HG03378 (cell line): ENCODE measurements around the gene EXOC8.
A peak's percentile ranks its signal among the peaks of the same experiment; 100 is the strongest.
"Not testable (repeated sequence)": the region's sequence is repeated elsewhere in the genome, so short reads cannot be mapped to it uniquely, and the experiment has no call there.

Experiments used
- ATAC-seq: cut with Tn5 transposase; IDR thresholded peaks from one replicate; pipeline ENCODE4 v1.9.1; 2021; ENCODE audit warnings: mild to moderate bottlenecking, moderate library complexity; ENCODE audit not compliant: unreplicated experiment

The EXOC8 gene

DNA sequence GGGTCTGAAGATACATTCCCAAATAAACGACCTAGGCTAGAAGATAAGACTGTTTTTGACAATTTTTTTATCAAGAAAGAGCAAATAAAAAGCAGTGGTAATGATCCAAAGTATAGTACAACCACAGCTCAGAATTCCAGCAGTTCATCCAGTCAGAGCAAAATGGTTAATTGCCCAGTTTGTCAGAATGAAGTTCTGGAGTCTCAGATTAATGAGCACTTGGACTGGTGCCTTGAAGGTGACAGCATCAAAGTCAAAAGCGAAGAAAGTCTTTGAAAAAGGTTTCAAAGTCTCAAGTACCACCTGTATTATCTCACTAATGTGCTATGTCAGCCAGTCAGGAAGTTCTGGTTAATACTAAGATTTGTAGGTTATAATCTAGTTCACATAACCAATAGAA, 15.4 kb upstream of the EXOC8 start:
- no peak for ATAC-seq

- no peak for ATAC-seq
Observed at GRCh38 chr1:231351816-231352215, 14.2 kb upstream of the EXOC8 start.

DNA sequence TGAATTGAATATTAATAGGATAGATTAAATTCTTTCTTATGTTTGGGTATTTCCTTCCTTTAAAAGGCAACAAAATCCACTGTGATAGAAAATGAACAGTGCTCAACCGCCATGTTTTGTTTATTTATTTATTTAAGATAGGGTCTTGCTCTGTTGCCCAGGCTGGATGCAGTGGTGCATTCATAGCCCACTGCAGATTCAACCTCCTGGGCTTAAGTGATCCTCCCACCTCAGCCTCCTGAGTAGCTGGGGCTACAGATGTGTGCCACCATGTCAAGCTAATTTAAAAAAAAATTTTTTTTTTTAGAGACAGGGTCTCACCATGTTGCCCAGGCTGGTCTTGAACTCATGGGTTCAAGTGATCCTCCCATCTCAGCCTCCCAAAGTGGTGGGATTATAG, 11.2 kb upstream of the EXOC8 start:
- not testable (repeated sequence) for ATAC-seq

DNA sequence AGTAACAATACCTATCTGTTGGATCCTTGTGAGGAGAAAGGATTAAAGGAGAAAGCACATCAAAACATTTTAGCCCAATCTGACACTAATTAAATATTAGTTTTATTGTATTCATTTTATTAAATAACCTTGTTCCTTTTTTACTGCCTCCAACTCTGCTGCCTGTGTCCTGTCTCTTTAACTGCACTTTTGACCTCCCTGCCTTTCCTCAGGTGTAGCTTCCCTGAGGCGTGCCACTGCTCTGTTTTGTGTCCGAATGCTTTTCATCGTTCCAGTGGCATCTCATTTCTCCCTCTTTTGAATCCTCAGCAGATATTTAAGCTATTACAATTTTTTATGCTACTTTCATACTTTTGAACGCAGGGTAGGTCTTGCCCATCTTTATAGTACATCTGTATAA, 10.8 kb upstream of the EXOC8 start:
- no peak for ATAC-seq

- no peak for ATAC-seq
Observed at GRCh38 chr1:231347961-231348360, 10.3 kb upstream of the EXOC8 start.

GRCh38 chr1:231340328-231341013, 2.8 kb upstream of the EXOC8 start:
- no peak for ATAC-seq

GRCh38 chr1:231338270-231339128, 847 bp upstream of the EXOC8 start, which contains the start of gene SPRTN:
Gene SPRTN, plus strand, starts transcription at chr1:231338293. Its CDS starts 91 bp downstream, at chr1:231338384.
- no peak for ATAC-seq

GRCh38 chr1:231337043-231337471, 595 bp downstream of the EXOC8 start:
- ATAC-seq = peak; percentile 0

DNA sequence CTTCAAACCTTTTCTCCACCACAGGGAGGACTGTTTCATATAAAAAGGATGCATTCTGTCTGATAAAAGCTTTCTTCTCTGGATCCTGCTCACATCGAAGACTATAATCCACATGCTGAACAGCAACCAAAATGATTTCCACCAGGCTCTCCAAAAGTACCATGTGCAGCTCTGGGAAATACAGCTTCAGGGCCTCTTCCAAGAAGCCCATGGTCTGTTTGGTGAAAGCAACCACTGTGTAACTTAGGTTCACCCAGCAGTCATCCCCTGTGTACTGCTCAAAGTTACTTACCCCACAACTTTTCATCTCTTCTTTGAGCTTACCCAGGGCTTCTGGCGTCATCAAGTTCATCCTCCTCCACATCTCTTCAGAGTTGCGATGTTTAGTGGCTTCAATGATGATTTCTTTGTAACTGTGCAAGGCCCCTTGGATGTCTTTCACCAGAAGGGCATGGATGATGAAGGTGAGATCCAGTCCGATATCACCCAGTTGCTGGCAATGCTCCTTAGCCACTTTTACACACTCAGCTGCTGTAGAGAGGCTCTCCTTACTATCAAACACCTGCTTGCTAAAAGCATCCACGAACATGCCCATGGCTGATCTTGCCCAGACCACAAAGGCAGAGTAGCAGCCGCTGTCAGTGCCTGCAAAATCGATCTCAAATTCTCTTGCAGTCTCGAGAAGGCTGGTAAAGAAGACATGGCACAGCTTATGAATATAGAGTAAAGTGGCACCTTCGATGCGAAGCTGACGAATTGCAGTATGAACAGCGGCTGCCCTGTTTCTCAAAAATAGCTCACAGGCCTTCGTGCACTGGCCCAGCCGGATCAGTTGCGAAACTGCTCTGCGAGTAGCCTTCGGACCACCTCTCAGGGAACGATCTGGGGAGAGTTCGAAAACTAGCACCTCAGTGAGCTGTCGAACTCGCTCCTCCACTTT, 1.7 kb downstream of the EXOC8 start:
- no peak for ATAC-seq

GRCh38 chr1:231334952-231335351, 2.7 kb downstream of the EXOC8 start:
- ATAC-seq = no peak

- no peak for ATAC-seq
Observed at GRCh38 chr1:231334079-231334666, 3.5 kb downstream of the EXOC8 start.

DNA sequence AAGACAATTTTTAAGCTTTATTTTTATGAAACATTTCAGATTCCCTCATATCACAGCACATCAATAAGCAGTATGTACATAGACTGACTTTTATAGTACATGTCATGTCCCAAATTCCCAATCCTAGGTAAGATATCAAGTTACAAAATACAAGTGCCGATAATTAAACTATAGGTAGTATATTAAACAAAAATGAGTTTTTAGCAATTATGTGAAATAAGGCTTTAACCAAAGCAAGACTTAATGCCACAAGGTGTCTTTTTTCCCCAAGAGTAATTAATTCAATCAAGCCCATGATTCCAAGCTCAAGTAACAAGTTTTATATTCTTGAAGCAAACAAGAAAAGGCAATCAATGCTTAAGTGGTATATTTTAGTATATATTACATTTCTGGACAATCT, 4.9 kb downstream of the EXOC8 start:
- ATAC-seq = no peak

GRCh38 chr1:231329483-231329882, 8.2 kb downstream of the EXOC8 start:
- no peak for ATAC-seq

- ATAC-seq = no peak
Observed at GRCh38 chr1:231327617-231328016, 10.0 kb downstream of the EXOC8 start.

DNA sequence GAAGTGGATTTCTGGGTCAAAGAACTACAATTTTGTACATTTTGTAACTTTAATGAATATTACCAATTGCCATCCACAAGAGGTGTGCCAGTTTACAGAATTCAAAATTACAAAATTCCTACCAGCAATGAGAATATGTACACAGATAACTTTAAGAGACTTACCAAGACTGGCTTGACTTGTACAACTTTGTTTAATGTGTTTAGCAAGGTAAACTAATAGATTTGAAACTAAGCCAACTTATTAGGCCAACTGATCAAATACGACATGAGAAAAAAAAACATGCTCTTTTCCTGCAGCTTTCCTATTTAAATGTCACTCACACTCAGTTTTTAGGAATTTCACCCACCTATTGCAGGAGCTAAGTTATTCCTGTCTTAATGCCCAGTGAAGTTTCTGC, 11.4 kb downstream of the EXOC8 start:
- ATAC-seq = no peak

DNA sequence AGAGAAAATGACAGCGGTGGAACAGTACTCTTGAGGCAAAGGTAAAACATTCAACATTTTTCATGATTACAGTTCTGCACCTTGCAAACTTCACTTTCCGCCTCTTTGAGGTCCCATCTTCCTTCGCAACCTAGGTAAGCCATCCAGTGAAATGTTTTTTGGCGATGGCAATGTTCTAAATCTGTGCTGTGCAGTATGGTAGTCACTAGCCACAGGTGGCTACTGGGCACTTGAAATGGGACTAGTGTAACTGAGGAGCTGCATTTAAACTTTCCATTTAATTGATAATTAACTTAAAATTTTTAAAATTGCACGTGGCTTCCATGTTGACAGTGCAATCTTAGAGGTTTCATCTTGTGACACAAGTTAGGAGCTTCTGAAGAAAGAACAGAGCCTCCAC, 13.0 kb downstream of the EXOC8 start:
- no peak for ATAC-seq

DNA sequence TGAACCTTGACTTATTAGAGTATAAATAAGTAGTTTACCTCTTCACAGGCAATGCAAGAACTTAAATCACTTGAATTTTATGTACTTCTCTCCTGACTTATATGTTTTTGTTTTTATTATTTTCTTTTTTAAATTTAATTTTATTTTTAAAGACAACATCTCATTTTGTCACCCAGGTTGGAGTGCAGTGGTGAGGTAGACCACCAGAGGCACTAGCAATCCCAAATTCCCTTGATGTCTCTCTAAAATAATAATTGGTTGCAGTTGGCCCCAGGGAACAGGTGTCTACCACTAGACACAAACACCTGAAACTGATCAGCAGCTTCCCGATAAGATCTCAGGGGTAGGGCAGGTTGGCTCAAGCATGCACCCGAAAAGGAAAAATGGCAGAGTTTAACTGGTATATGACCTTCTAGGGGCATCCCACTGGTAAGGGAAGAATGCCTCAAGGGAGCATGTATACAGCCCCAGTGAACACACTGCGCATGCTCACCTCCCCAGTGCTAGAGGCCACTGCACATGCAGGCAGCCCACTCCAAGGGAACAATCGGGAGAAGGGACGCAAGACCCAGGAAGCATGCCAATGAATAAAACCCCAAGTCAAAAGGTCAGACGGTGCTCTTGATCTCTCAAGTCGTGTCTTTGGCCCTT, 14.6 kb downstream of the EXOC8 start:
- ATAC-seq = no peak

DNA sequence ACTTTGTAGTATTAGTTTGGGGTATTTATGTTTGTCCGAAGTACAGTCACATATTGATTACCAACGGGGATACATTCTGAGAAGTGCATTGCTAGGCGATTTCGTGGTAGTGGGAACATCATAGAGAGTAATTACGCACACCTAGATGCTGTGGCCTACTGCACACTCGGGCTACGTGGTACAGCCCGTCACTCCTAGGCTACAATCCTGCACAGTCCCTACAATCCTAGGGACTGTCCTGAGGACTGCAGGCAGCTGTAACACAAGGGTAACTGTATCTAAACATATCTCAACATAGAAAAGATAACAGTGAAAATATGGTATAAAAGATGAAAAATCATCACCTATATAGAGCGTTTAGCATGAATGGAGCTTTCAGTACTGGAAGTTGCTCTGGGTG, 18.6 kb downstream of the EXOC8 start:
- ATAC-seq = no peak

- ATAC-seq = no peak
Observed at GRCh38 chr1:231318568-231318967, 19.1 kb downstream of the EXOC8 start.

GRCh38 chr1:231318015-231318355, 19.7 kb downstream of the EXOC8 start:
- no peak for ATAC-seq
